Glutamatergic neuron (in vitro differentiated cells): ENCODE results near the gene IL23R. TPM values are rescaled to one million over a fixed set of nuclear protein-coding genes. Genes with fewer than 3 reads are reported as not detected.

Experiments used
- DNase-seq: peaks from one replicate; pipeline ENCODE4 v3.0.0; 2022
- H3K27ac Mint-ChIP-seq: one replicate; pipeline ENCODE4 v1.8.0; 2020; ENCODE audit warnings: mild to moderate bottlenecking, mixed read lengths, inconsistent platforms; ENCODE audit not compliant: unreplicated experiment
- H3K27me3 Mint-ChIP-seq: one replicate; pipeline ENCODE4 v1.8.0; 2020; ENCODE audit warnings: mild to moderate bottlenecking, moderate library complexity, mixed read lengths, inconsistent platforms; ENCODE audit not compliant: unreplicated experiment
- H3K36me3 Mint-ChIP-seq: one replicate; pipeline ENCODE4 v1.8.0; 2020; ENCODE audit warnings: mild to moderate bottlenecking, mixed read lengths, inconsistent platforms; ENCODE audit not compliant: unreplicated experiment
- H3K4me1 Mint-ChIP-seq: one replicate; pipeline ENCODE4 v1.8.0; 2020; ENCODE audit warnings: mild to moderate bottlenecking, low read depth, mixed read lengths, inconsistent platforms; ENCODE audit not compliant: unreplicated experiment
- H3K4me3 Mint-ChIP-seq: one replicate; pipeline ENCODE4 v1.8.0; 2020; ENCODE audit warnings: mild to moderate bottlenecking, mixed read lengths, inconsistent platforms; ENCODE audit not compliant: unreplicated experiment
- H3K9me3 Mint-ChIP-seq: one replicate; pipeline ENCODE4 v1.8.0; 2020; ENCODE audit warnings: mild to moderate bottlenecking, moderate library complexity, mixed read lengths, inconsistent platforms; ENCODE audit not compliant: unreplicated experiment
- total RNA-seq: library from RNA; stranded (reverse); fragmentation: NEBNext Ultra II Directional; extraction: Animal tissue kit (Norgen Biotek cat#: 25700); gene quantifications from one replicate; pipeline ENCODE4 v1.2.1, GENCODE V29; 2021; ENCODE audit not compliant: unreplicated experiment
- TF ChIP-seq, protein P1 (sequence below): fragments of 200-600 bp; sonication (generic); IDR thresholded peaks from one replicate; pipeline ENCODE4 v1.5.0; 2021; ENCODE audit not compliant: partially characterized antibody, unreplicated experiment

IL23R gene
- total RNA-seq, 1 donor from 2014 or later = not detected

DNA sequence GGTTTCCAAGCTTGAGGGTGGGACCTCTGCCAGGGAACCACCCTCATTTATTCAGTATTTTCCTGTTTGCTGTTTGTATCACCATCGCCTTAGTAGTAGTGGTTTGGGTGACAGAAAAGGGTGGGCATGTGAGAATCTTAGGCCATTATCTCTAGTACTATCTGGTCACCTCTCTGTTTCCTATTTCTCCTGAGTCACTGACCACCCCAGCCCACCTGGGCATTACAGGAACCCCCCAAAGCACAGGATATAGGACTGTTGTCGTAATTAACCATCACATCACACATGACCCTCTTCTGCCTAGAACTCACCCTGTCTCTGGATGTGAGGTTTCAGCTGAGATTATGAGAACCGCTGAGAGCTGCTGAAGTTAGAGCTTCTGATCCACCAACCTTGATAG, 60.4 kb downstream of the IL23R start:
- Mint-ChIP-seq H3K4me3 (no peak overlapping the region), H3K27ac (no peak overlapping the region), H3K36me3 (no peaks in the 10 kb centered on the region), H3K4me1 (no peaks in the 10 kb centered on the region), H3K27me3 (no peaks in the 10 kb centered on the region), H3K9me3 (peaks cover 1% of the 10 kb centered on the region)
- no peak for DNase-seq
- TF ChIP-seq, protein P1, sequence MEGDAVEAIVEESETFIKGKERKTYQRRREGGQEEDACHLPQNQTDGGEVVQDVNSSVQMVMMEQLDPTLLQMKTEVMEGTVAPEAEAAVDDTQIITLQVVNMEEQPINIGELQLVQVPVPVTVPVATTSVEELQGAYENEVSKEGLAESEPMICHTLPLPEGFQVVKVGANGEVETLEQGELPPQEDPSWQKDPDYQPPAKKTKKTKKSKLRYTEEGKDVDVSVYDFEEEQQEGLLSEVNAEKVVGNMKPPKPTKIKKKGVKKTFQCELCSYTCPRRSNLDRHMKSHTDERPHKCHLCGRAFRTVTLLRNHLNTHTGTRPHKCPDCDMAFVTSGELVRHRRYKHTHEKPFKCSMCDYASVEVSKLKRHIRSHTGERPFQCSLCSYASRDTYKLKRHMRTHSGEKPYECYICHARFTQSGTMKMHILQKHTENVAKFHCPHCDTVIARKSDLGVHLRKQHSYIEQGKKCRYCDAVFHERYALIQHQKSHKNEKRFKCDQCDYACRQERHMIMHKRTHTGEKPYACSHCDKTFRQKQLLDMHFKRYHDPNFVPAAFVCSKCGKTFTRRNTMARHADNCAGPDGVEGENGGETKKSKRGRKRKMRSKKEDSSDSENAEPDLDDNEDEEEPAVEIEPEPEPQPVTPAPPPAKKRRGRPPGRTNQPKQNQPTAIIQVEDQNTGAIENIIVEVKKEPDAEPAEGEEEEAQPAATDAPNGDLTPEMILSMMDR = no peak

DNA sequence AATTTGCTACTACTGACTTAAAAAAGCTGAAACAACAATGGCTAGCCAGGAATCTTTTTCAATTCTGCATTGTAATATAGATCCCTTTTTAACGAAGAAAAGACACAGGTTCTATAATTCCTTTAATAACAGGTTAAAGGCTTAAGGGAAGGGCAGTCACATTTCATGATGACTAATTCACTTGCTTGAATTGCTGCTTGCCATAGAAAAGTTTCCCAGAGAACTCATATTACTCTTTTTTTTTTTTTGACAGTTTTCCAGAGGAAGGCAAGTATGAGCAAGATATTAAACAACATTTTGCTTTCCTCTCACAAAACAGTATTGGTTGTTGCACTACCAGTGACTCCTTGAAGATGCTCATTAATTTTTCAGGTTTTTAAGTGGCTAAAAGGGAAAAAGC, 60.9 kb downstream of the IL23R start:
- Mint-ChIP-seq H3K4me3 (no peak overlapping the region), H3K4me1 (no peaks in the 10 kb centered on the region), H3K9me3 (peaks cover 1% of the 10 kb centered on the region), H3K27ac (no peak overlapping the region), H3K27me3 (no peaks in the 10 kb centered on the region), H3K36me3 (no peaks in the 10 kb centered on the region)
- DNase-seq = no peak
- TF ChIP-seq, protein P1 = no peak

DNA sequence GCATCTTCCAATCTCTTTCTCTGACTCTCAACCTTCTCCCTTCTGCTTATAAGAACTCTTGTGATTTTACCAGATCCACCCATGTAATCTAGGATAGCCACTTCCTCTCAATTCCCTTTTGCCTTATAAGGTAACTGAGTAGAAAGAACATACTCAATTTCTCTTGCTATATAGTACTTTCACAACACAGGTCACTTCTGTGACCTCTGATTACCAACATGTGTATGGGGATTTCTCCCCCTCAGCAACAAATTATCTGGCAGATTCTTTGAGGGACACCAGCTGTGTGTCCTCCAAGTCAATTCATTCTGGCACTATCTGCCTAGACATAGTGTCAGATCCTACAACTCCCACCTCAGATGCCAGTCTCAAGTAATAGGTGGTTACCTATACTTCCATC, 62.5 kb downstream of the IL23R start:
- Mint-ChIP-seq H3K4me1 (no peaks in the 10 kb centered on the region), H3K27me3 (no peaks in the 10 kb centered on the region), H3K36me3 (no peaks in the 10 kb centered on the region), H3K9me3 (peaks cover 1% of the 10 kb centered on the region), H3K4me3 (no peak overlapping the region), H3K27ac (no peak overlapping the region)
- no peak for DNase-seq
- TF ChIP-seq, protein P1 = no peak

DNA sequence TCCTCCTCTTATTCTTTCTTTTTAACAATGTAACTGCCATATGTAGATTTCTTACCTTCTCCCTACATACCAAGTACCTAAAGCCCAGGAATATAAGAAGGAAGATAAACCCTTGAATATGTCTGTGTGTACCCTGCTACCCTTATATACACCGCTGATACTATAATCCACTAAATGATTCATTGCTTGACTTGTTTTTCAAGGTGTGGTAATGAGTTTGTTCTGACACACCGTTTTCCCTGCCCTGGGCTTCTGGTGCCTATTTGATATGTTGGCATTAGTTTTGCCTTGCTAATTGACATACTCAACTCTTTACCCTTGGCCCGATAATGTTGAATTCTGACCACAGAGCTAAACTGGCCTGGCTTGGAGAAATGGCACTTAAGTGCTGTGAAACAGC, 64.3 kb downstream of the IL23R start:
- H3K36me3 Mint-ChIP-seq = no peaks in the 10 kb centered on the region
- H3K4me3 Mint-ChIP-seq = no peak overlapping the region
- TF ChIP-seq, protein P1 = no peak
- no peaks in the 10 kb centered on the region for H3K27me3 Mint-ChIP-seq
- no peak for DNase-seq
- no peaks in the 10 kb centered on the region for H3K4me1 Mint-ChIP-seq
- H3K27ac Mint-ChIP-seq = no peak overlapping the region
- peaks cover 1% of the 10 kb centered on the region for H3K9me3 Mint-ChIP-seq

DNA sequence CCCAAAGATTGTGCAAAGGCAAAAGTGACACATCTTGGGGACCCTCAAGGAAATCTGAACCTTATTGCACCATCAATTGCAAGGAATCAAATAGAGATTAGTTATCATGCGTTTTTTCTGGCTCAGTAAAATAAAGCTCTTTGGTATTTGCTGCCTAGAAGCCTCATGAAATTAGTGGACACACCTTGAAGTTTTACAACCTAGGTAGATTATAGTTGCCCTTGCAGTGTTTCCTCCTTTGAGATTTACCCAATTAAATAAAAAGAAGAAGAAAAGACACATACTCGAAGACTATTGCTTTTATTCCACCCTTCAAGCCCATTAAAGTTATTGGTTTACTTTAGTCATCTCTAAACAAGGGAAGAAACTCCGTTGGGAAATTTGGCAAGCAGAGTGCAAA, 70.0 kb downstream of the IL23R start:
- DNase-seq = no peak
- Mint-ChIP-seq H3K27ac (no peak overlapping the region), H3K36me3 (no peaks in the 10 kb centered on the region), H3K4me3 (no peak overlapping the region), H3K4me1 (no peaks in the 10 kb centered on the region), H3K9me3 (no peaks in the 10 kb centered on the region), H3K27me3 (no peaks in the 10 kb centered on the region)
- TF ChIP-seq, protein P1 = no peak
